ENCODE data around the gene SNRNP40.

Gene SNRNP40

DNA sequence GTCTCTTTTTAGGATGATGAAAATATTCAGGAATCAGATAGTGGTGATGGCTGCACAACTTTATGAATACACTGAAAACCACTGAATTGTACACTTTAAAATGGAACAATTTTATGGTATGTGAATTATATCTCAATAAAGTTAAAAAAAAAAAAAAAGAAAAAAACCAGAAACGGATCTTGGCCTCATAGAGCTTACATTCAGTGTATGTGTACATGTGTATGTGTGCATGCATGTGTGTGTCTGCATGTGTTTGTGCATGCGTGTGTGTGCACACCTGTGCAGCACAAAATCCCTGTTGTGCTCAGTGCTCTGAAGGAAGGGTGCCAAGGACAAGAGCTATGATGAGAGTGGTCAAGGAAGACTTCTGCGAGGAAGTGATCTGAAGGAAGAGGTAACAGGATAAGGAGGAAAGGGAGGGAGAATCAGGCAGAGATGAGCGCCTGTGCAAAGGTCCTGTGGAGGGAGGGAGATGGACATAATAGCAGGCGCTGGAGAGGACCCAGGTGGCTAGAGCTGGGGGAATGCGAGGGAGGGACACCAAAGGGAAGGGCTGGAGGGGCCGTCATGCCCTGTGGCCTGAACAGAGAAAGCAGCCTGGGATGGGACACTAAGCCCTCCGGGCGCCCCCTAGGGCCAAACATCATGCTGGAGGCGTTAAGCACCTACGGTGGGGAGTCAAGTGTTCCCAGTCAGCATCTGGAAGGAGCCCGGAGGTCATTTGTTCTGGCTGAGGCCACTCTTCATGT, 82.1 kb downstream of the SNRNP40 start:
- no peak overlapping the region for H3K9ac ChIP-seq (ENCODE audit: low read length)
- H3K27me3 ChIP-seq (ENCODE audit: low read length): no peaks in the 10 kb centered on the region
- no peaks in the 10 kb centered on the region for H3K36me3 ChIP-seq (ENCODE audit: low read length)
- H3K79me2 ChIP-seq (ENCODE audit: insufficient read depth, low read length): no peaks in the 10 kb centered on the region
- no peak overlapping the region for H3K27ac ChIP-seq (ENCODE audit: low read depth, low read length)
- no peaks in the 10 kb centered on the region for H4K20me1 ChIP-seq (ENCODE audit: low read depth, low read length)
- H3K9me2 ChIP-seq (replicated peaks; ENCODE audit: insufficient read depth, low read length): no peaks in the 10 kb centered on the region
- H3K9me3 ChIP-seq (ENCODE audit: insufficient read depth, low read length): no peaks in the 10 kb centered on the region
- TF ChIP-seq EZH2phosphoT487 (conservative IDR thresholded peaks at IDR 0.05; ENCODE audit: low read length): no peak
- TF ChIP-seq, protein P1, sequence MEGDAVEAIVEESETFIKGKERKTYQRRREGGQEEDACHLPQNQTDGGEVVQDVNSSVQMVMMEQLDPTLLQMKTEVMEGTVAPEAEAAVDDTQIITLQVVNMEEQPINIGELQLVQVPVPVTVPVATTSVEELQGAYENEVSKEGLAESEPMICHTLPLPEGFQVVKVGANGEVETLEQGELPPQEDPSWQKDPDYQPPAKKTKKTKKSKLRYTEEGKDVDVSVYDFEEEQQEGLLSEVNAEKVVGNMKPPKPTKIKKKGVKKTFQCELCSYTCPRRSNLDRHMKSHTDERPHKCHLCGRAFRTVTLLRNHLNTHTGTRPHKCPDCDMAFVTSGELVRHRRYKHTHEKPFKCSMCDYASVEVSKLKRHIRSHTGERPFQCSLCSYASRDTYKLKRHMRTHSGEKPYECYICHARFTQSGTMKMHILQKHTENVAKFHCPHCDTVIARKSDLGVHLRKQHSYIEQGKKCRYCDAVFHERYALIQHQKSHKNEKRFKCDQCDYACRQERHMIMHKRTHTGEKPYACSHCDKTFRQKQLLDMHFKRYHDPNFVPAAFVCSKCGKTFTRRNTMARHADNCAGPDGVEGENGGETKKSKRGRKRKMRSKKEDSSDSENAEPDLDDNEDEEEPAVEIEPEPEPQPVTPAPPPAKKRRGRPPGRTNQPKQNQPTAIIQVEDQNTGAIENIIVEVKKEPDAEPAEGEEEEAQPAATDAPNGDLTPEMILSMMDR (IDR thresholded peaks at IDR 0.05; ENCODE audit: insufficient read depth, low read length, poor library complexity, severe bottlenecking): no peak
- H2AFZ ChIP-seq (ENCODE audit: low read depth, low read length, severe bottlenecking): no peak overlapping the region
- H3K4me2 ChIP-seq (ENCODE audit: low read depth, low read length, poor library complexity, severe bottlenecking): no peak overlapping the region
- no peaks in the 10 kb centered on the region for H3F3A ChIP-seq (ENCODE audit: insufficient read depth)
- no peak overlapping the region for H3K4me3 ChIP-seq (ENCODE audit: insufficient read depth, low read length, poor library complexity, severe bottlenecking)
